Measurements from ENCODE around the gene POP7.
"Not testable (repeated sequence)": the region's sequence is repeated elsewhere in the genome, so short reads cannot be mapped to it uniquely, and the experiment has no call there.

POP7 gene

GRCh38 chr7:100705753-100706671 is at the start of gene POP7:
TSS of gene POP7 (plus strand) at chr7:100706121. CDS start at chr7:100706831, 710 bp downstream.
- DNase-seq (ENCODE audit: low spot score) = peak; percentile 98

DNA sequence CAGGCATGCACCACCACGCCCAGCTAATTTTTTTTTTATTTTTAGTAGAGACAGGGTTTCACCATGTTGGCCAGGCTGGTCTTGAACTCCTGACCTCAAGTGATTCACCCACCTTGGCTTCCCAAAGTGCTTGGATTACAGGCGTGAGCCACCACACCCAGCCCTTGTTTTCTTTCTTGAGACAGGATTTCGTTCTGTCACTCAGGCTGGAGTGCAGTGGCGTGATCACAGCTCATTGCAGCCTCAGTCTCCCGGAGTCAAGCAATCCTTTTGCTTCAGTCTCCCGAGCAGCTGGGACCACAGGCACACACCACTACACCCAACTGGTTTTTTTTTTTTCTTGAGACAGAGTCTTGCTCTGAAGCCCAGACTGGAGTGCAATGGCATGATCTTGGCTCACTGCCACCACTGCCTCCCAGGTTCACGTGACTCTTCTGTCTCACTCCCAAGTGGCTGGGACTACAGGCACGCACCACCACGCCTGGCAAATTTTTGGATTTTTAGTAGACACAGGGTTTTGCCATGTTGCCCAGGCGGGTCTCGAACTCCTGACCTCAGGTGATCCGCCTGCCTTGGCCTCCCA is 43.6 kb upstream of the POP7 start:
- DNase-seq (ENCODE audit: low spot score) = not testable (repeated sequence)

- no peak for DNase-seq (ENCODE audit: low spot score)
Measured at GRCh38 chr7:100665168-100665726, 40.7 kb upstream of the POP7 start.

GRCh38 chr7:100667331-100668068 is 38.4 kb upstream of the POP7 start:
- DNase-seq (ENCODE audit: low spot score) = no peak

DNA sequence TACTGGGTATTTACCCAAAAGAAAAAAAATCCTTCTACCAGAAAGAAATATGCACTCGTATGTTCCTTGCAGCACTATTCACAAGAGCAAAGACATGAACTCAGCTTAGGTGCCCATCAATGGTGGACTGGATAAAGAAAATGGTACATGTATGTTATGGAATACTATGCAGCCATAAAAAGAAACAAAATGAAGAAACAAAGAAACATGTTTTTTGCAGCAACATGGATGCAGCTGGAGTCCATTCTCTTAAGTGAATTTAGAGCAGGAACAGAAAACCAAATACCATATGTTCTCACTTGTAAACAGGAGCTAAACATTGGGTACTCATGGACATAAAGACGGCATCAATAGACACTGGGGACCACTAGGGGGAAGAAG is 37.9 kb upstream of the POP7 start:
- no peak for DNase-seq (ENCODE audit: low spot score)

DNA sequence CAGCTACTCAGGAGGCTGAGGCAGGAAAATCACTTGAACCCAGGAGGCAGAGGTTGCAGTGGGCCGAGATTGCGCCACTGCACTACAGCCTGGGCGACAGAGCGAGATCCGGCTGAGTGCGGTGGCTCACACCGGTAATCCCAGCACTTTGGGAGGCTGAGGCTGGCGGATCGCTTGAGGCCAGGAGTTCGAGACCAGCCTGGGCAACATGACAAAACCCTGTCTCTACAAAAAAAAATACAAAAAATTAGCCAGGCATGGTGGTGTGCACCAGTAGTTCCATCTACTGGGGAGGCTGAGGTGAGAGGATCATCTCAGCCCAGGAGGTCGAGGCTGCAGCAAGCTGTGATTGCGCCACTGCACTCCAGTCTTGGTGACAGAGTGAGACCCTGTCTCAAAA is 36.8 kb upstream of the POP7 start:
- not testable (repeated sequence) for DNase-seq (ENCODE audit: low spot score)

DNA sequence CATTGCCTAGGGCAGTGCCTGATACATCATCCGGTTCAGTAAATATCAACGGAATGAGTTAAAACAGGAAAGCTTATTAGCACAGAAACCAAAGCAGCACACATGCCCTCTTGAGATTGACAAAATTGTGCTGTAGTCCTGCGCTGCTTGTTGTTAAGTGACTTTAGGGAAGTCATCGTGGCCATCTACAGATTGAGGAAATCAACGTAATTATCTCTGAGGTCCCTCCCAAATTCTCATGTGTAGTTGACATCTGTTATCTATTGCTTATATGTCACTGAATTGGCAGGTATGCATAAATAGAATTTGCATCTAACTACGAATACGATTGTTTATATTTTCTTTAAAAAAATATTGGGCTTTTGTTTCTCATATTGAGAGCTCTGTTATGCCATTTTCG is 35.8 kb upstream of the POP7 start:
- DNase-seq (ENCODE audit: low spot score) = no peak

GRCh38 chr7:100671353-100672327 is 34.3 kb upstream of the POP7 start:
- DNase-seq (ENCODE audit: low spot score) = no peak

DNA sequence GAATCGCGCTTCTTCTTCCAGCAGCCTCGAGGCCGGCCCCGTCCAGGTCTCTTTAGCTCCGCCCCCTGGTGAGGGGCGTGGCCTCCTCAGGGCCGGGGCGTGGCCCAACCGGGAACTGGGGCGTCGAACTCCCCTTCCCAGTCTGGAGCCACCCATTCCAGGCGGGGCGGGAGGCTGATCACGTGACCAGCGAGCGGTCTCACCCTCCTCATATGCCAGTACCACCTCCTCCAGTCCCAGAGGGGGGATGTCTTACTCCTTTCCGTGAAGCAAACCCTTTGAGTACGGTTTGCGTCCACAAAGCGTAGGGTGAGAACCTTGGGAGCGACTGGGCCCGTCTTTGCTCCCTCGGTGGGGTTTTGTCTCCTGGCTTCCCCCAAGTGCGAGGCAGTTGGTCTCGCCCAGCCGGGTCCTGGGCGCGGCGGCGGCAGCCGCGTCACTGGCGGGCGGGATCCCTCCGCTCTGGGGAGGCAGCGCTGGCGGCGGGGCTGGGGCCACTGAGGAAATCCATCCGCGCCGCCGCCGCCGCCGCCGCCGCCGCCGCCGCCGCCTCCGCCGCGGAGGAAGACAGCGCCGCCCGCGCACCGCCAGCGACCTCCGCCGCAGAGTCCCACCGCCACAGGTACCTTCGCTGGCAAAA is 32.5 kb upstream of the POP7 start, which contains the start of gene GNB2:
GNB2 (plus strand) TSS at position 439 of the 640 bp plus-strand sequence. CDS start 2,526 bp downstream, outside the sequence.
- peak; percentile 99 for DNase-seq (ENCODE audit: low spot score)

DNA sequence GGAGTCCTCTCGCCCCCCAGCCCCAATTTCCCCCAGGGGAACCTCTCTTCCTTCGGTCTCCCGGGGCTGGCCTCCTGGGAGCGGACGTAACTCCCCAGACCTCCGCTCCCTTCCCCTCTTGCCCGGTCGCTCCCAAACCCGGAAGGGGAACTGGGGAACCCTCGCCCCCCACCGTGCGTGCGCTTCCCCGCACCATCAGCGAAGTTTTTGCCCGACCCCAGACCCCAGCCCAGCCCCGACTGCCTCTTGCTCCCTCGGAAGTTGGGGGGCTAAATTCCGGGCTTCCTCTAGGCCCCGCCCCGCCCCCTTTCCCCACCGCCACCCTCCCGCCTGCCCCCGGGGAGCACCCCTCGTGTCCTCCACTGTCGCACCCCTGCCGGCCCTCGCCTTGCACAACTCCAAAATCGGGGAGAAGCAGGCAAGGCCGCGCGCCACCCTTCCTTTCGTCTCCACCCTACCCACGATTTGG is 31.9 kb upstream of the POP7 start:
- peak; percentile 40 for DNase-seq (ENCODE audit: low spot score)

DNA sequence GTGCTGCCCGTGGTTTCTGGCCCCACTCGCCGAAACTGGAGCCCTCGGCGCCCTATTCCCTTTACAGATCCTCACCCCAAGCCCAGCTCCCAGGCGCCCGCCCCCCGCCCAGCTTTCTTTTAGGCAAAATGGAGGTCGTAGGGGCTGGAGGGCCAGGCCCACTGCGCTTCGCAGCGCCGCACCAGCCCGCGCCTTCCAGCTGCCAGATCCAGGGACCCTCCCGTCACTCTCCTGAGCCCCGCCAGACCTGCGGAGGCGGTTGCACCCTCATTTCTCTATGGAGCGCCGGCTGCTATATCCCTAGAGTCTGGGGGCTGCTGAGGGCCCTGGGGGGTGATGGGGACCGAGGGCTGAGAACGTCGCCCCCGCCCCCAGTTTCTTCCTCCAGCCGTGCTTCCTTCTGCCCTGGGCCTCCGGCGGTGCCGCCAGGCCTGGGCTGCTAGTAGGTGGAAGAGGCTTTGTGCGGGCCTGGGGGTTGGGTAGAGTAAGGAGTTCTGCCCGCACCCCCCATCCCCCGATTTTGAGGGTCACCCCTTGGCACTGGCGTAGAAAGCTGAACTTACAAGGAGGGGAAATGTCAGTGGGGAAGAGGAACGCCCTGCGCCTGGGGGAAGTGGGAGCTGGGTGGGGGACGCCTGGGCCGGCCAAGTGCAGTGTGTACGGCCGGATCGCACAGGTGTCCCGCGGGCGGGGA is 31.4 kb upstream of the POP7 start:
- no peak for DNase-seq (ENCODE audit: low spot score)

DNA sequence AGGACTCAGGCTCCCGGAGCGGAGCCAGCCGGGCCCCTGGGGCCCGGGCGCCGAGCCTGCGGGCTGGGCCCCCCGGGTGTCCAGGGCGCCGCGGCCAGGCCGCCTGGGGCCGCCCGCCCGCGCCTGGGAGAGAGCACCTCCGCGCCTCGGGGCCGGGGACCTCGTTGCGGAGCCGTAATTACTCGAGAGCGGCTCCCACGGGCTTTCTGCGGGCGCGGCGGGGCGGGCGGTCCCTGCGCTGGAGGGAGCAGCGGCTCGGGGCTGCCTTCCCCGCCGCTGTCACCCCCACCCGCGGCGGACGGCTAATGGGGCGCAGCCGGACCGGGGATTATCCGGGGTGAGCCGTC is 30.8 kb upstream of the POP7 start:
- peak; percentile 38 for DNase-seq (ENCODE audit: low spot score)

DNA sequence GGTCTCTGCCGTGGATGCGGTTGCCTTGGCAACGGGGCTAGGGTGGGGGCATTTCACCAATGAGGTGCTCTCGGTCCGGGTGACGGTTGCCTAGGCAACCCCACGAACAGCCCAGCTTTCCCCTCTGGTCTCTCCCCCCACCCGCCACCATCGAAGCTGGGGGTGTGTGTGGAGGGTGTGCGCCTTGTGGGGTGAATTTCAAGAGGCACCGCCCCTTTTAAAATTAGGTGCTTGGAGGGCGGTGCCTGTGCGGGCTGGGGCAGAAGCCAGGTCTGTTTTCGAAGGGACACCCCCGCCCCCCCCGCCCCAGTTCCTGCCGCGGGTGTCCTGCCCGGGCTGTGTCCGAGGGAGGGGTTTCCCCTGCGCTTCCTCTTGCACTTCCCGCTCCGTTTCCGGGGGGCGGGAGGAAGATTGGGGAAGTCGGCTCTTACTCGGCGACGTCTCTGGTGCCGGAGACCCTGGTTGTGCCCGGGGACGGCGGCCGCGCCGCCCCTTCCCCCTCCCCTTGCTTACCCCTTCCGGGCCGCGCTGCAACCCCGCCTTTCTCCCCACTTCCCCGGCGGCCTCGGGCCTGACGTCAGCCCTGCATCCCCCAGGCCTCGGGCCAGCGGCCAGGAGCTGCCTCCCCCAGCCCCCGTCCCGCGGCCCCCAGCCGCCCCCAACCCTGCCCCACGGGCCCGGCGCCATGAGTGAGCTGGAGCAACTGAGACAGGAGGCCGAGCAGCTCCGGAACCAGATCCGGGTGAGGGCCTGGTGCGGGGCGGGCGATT is 30.2 kb upstream of the POP7 start:
- peak; percentile 78 for DNase-seq (ENCODE audit: low spot score)

DNA sequence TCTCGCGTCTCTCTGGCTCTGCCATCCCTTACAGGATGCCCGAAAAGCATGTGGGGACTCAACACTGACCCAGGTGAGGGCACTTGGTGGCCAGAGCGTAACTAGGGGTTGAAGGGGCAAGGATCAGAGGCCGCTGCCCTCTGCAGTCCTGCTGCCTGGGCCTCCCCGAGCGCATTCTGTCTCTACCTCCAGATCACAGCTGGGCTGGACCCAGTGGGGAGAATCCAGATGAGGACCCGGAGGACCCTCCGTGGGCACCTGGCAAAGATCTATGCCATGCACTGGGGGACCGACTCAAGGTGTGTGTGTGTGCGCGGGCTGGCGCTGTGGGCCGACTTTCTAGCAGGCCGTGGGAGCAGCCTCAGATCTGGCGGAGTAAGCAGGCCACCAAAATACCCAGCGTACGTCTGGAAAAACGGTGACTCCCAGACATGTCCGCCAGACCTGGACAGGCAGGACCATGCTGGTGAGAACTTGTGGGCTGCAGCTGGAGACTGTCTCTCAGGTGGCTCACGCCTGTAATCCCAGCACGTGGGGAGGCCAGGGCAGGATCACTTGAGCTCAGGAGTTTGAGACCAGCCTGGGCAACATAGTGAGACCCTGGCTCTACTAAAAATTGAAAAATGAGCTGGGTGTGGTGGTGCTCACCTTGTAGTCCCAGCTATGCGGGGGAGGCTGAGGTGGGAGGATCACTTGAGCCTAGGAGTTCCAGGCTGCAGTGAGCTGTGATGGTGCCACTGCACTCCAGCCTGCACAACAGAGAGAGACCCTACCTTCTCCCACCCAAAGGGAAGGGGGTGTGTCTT is 29.2 kb upstream of the POP7 start:
- no peak for DNase-seq (ENCODE audit: low spot score)

DNA sequence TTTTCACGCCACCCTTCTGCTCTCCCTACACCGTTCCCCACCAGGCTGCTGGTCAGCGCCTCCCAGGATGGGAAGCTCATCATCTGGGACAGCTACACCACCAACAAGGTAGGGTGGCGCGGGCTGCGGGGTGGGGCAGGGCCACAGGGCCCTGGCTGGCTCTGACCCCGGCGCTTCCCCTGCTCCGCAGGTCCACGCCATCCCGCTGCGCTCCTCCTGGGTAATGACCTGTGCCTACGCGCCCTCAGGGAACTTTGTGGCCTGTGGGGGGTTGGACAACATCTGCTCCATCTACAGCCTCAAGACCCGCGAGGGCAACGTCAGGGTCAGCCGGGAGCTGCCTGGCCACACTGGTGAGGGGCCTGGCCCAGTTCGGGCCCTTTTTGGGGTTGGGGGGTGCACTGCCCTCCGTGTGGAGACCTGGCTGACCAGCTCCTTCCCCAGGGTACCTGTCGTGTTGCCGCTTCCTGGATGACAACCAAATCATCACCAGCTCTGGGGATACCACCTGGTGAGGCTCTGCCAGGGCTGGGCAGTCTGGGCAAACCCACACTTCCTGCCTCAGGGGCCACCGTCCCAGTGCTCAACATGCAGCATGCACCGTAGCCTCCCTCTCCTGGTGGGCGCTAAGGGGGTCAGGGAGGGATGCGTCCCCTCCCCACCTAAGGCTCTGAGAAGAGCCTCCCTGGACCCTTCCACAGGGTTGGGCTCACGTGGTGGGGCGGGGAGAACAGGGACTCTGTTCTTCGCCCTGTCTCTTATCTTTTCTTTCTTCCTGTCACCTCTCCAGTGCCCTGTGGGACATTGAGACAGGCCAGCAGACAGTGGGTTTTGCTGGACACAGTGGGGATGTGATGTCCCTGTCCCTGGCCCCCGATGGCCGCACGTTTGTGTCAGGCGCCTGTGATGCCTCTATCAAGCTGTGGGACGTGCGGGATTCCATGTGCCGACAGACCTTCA is 28.3 kb upstream of the POP7 start:
- no peak for DNase-seq (ENCODE audit: low spot score)

- DNase-seq (ENCODE audit: low spot score) = no peak
Measured at GRCh38 chr7:100678291-100678984, 27.5 kb upstream of the POP7 start.

Measured in AG08396 (cell line).